K562 (cell line): ENCODE results near the gene DCTN2. TPM values are rescaled to one million over a fixed set of nuclear protein-coding genes. Genes with fewer than 3 reads are reported as not detected.
A peak's percentile ranks its signal among the peaks of the same experiment; 100 is the strongest.

Experiments
- ATF7 ChIP-seq: fragments of 450-650 bp; IDR thresholded peaks from 2 replicates; pipeline ENCODE4 v1.7.1; 2014; ENCODE audit warnings: mild to moderate bottlenecking, moderate library complexity
- CBFA2T3 ChIP-seq: fragments of 450-650 bp; IDR thresholded peaks from 2 replicates; pipeline ENCODE4 v1.6.1; 2017
- CHD1 ChIP-seq: fragments of 200-600 bp; sonication (generic); IDR thresholded peaks from one replicate; pipeline ENCODE4 v1.6.1; 2012; ENCODE audit warnings: mild to moderate bottlenecking, moderate library complexity, low read length, inconsistent platforms
- EP300 ChIP-seq: IDR thresholded peaks from 2 replicates; pipeline ENCODE4 v1.6.1; 2012; ENCODE audit warnings: low read length, improper control_type of control experiment
- FOSL1 ChIP-seq: fragments of 200-800 bp; sonication (Bioruptor generic); conservative IDR thresholded peaks from 2 replicates; pipeline ENCODE4 v1.6.1; 2016; ENCODE audit warnings: missing genetic modification characterization, missing compliant biosample characterization
- FOXJ2 ChIP-seq: fragments of 200-800 bp; sonication (Bioruptor generic); IDR thresholded peaks from 2 replicates; pipeline ENCODE4 v1.6.1; 2016; ENCODE audit warnings: missing genetic modification characterization, missing compliant biosample characterization
- GTF2A2 ChIP-seq: IDR thresholded peaks from 2 replicates; pipeline ENCODE4 v1.6.1; 2016; ENCODE audit warnings: mild to moderate bottlenecking, missing genetic modification characterization, missing compliant biosample characterization
- HDAC2 ChIP-seq: fragments of 450-650 bp; IDR thresholded peaks from 2 replicates; pipeline ENCODE4 v1.6.1; 2016; ENCODE audit warnings: mild to moderate bottlenecking
- HNRNPL ChIP-seq: fragments of 200-400 bp; formaldehyde crosslinking; IDR thresholded peaks from 2 replicates; pipeline ENCODE4 v1.6.1; 2017; ENCODE audit warnings: low read depth, mild to moderate bottlenecking, low read length
- HNRNPLL ChIP-seq: fragments of 200-400 bp; formaldehyde crosslinking; IDR thresholded peaks from 2 replicates; pipeline ENCODE4 v1.6.1; 2017; ENCODE audit warnings: low read length, low read depth, mild to moderate bottlenecking; ENCODE audit not compliant: poor library complexity, severe bottlenecking
- MITF ChIP-seq: IDR thresholded peaks from 2 replicates; pipeline ENCODE4 v1.6.1; 2014; ENCODE audit warnings: antibody characterized with exemption
- NCOA6 ChIP-seq: fragments of 450-650 bp; IDR thresholded peaks from 2 replicates; pipeline ENCODE4 v1.6.1; 2017; ENCODE audit warnings: mild to moderate bottlenecking
- NFYB ChIP-seq: IDR thresholded peaks from 2 replicates; pipeline ENCODE4 v1.6.1; 2011; ENCODE audit warnings: mild to moderate bottlenecking, moderate library complexity; ENCODE audit not compliant: insufficient read length; ENCODE audit errors: extremely low read depth
- NONO ChIP-seq, 2 experiments: fragments of 200-400 bp in 1 of 2; fragments of 450-650 bp in 1 of 2; formaldehyde crosslinking in 1 of 2; IDR thresholded peaks; 2 replicates each; pipeline ENCODE4 v1.6.1; 2017; ENCODE audit warnings: low read depth in 2 of 2, mild to moderate bottlenecking in 2 of 2, moderate library complexity in 2 of 2, low read length in 1 of 2
- NR2C1 ChIP-seq, 2 experiments: fragments of 450-650 bp; IDR thresholded peaks; 2 replicates each; pipeline ENCODE4 v1.6.1; 2017; ENCODE audit warnings: mild to moderate bottlenecking in 2 of 2, antibody characterized with exemption in 1 of 2, inconsistent platforms in 1 of 2, missing compliant biosample characterization in 1 of 2, missing genetic modification characterization in 1 of 2
- PKNOX1 ChIP-seq: fragments of 450-650 bp; IDR thresholded peaks from 2 replicates; pipeline ENCODE4 v1.6.1; 2016
- PML ChIP-seq: IDR thresholded peaks from 2 replicates; pipeline ENCODE4 v1.6.1; 2012; ENCODE audit warnings: low read length, inconsistent platforms
- POLR2A ChIP-seq: fragments of 450-650 bp; conservative IDR thresholded peaks from 2 replicates; pipeline ENCODE4 v1.6.1; 2016
- POLR2B ChIP-seq: fragments of 450-650 bp; IDR thresholded peaks from 2 replicates; pipeline ENCODE4 v1.6.1; 2018; ENCODE audit warnings: low read depth; ENCODE audit not compliant: partially characterized antibody
- RB1 ChIP-seq: fragments of 450-650 bp; IDR thresholded peaks from 2 replicates; pipeline ENCODE4 v1.6.1; 2017; ENCODE audit warnings: low read depth, mild to moderate bottlenecking
- SMARCE1 ChIP-seq: fragments of 450-650 bp; IDR thresholded peaks from 2 replicates; pipeline ENCODE4 v1.7.1; 2016; ENCODE audit warnings: mild to moderate bottlenecking
- TAF1 ChIP-seq: IDR thresholded peaks from 2 replicates; pipeline ENCODE4 v1.6.1; 2011; ENCODE audit warnings: mild to moderate bottlenecking, low read length, moderate library complexity; ENCODE audit not compliant: insufficient read depth, control insufficient read depth, severe bottlenecking; ENCODE audit errors: extremely low read depth
- TAF9B ChIP-seq: fragments of 450-650 bp; IDR thresholded peaks from 2 replicates; pipeline ENCODE4 v1.6.1; 2018; ENCODE audit warnings: mild to moderate bottlenecking; ENCODE audit not compliant: partially characterized antibody
- ZBTB9 ChIP-seq: fragments of 450-650 bp; formaldehyde crosslinking; IDR thresholded peaks from 2 replicates; pipeline ENCODE4 v1.4.0; 2020; ENCODE audit warnings: mild to moderate bottlenecking, moderate library complexity
- ZNF12 ChIP-seq: sonication (generic); formaldehyde crosslinking; IDR thresholded peaks from 2 replicates; pipeline ENCODE4 v1.4.0; 2020; ENCODE audit warnings: mild to moderate bottlenecking, missing genetic modification reagents
- ZNF511 ChIP-seq: sonication (generic); formaldehyde crosslinking; IDR thresholded peaks from 2 replicates; pipeline ENCODE4 v1.8.0; 2022; ENCODE audit warnings: mild to moderate bottlenecking, missing genetic modification reagents
- polyA plus RNA-seq, 8 experiments: library from polyadenylated mRNA; depleted of rRNA in 4 of 8; stranded (reverse) in 5 of 8; unstranded in 3 of 8; fragments of >200 nt; fragmentation: Nextera tagmentation in 2 of 8; fragmentation: Illumina TruSeq in 1 of 8; extraction: Ambion mirVana in 2 of 8; extraction: Trizol in 1 of 8; gene quantifications; 2 replicates each; pipeline versions ENCODE4 v1.2.1 to v1.2.3, GENCODE V29; 2011 to 2014; ENCODE audit warnings: inconsistent platforms in 1 of 8, missing spikeins in 1 of 8
- total RNA-seq, 7 experiments: library from RNA; depleted of rRNA in 6 of 7; stranded (reverse); fragments of >200 nt in 6 of 7; fragmentation: Illumina TruSeq in 2 of 7; extraction: Trizol in 2 of 7; gene quantifications; 2 replicates each; pipeline versions ENCODE4 v1.2.1 to v1.2.3, GENCODE V29; 2011 to 2021; ENCODE audit warnings: low replicate concordance in 1 of 7

Gene DCTN2
- total and polyA plus RNA-seq, 9 of the 15 experiments (the other 6 are each of a cell fraction or from before 2014, with no cell fraction given), result 43.6 to 270 (median 125) TPM

- 0 out of 2 replicates have a peak, but pooled peaks have one; percentile 27 for TF ChIP-seq HNRNPL
- peak; percentile 93 for TF ChIP-seq TAF9B
- peak; percentile 74 for TF ChIP-seq GTF2A2 (tag)
- TF ChIP-seq MITF, result peak; percentile 99
- peak; percentile 54; the same call in 1 of the 2 replicates for TF ChIP-seq NR2C1 (IDR thresholded peaks at IDR 0.05)
- TF ChIP-seq NR2C1 (tag; IDR thresholded peaks at IDR 0.05), result peak; percentile 79
- peak; percentile 100 for TF ChIP-seq POLR2A
- TF ChIP-seq TAF1, result peak; percentile 97
- peak; percentile 63; the same call in 1 of the 2 replicates for TF ChIP-seq RB1
- TF ChIP-seq CBFA2T3, result no peak
- peak; percentile 82; the same call in 1 of the 2 replicates for TF ChIP-seq HDAC2
- TF ChIP-seq ZNF12 (CRISPR knock-in tag), result no peak
- TF ChIP-seq ZBTB9 (CRISPR knock-in tag), result peak; percentile 86
- peak; percentile 33; the same call in 1 of the 2 replicates for TF ChIP-seq FOXJ2 (tag)
- TF ChIP-seq FOSL1 (tag), result peak; percentile 100
- TF ChIP-seq NFYB, result peak; percentile 53
- TF ChIP-seq NCOA6, result no peak
- peak; percentile 53 for TF ChIP-seq HNRNPLL
- TF ChIP-seq ZNF511 (CRISPR knock-in tag), result peak; percentile 75; the same call in 1 of the 2 replicates
- no peak for TF ChIP-seq EP300
- no peak for TF ChIP-seq SMARCE1
- peak; percentile 85 for TF ChIP-seq ATF7
- peak in 1 of 2 experiments; percentile 81; a peak in 2 of 4 replicates for TF ChIP-seq NONO (IDR thresholded peaks at IDR 0.05; ENCODE audit: low read depth in 2 of 2, low read length in 1 of 2)
- TF ChIP-seq CHD1, result peak; percentile 53
- peak; percentile 92 for TF ChIP-seq PML
- TF ChIP-seq POLR2B, result peak; percentile 99
- TF ChIP-seq PKNOX1, result peak; percentile 94
Measured at GRCh38 chr12:57520053-57520818, 26.8 kb downstream of the DCTN2 start, which contains the start of gene DDIT3 (continued).
